DMS114 treated with DMSO at 0.1 percent for 48 hours (cell line): ENCODE results near the gene DDX54.
"Not testable (repeated sequence)": the region's sequence is repeated elsewhere in the genome, so short reads cannot be mapped to it uniquely, and the experiment has no call there.

Source experiments
- DNase-seq: peaks from one replicate; lab custom pipeline; 2025; ENCODE audit not compliant: unreplicated experiment; lab: John Stamatoyannopoulos, UW

Gene DDX54

GRCh38 chr12:113128802-113129663, 56.2 kb downstream of the DDX54 start:
- no peak for DNase-seq

GRCh38 chr12:113127791-113128199, 57.5 kb downstream of the DDX54 start:
- DNase-seq: no peak

GRCh38 chr12:113120670-113121370, 64.5 kb downstream of the DDX54 start:
- DNase-seq: no peak

- DNase-seq: no peak
Observed at GRCh38 chr12:113119980-113120669, 65.2 kb downstream of the DDX54 start.

GRCh38 chr12:113118142-113118541, 67.1 kb downstream of the DDX54 start:
- DNase-seq: no peak

GRCh38 chr12:113117684-113118083, 67.6 kb downstream of the DDX54 start:
- not testable (repeated sequence) for DNase-seq

- DNase-seq: no peak
Observed at GRCh38 chr12:113116875-113117274, 68.4 kb downstream of the DDX54 start.

- no peak for DNase-seq
Observed at GRCh38 chr12:113115455-113116126, 69.7 kb downstream of the DDX54 start.

GRCh38 chr12:113114447-113115178, 70.7 kb downstream of the DDX54 start:
- no peak for DNase-seq

GRCh38 chr12:113113397-113113796, 71.9 kb downstream of the DDX54 start:
- DNase-seq: no peak

GRCh38 chr12:113112043-113112899, 73.0 kb downstream of the DDX54 start:
- DNase-seq: no peak

- DNase-seq: no peak
Observed at GRCh38 chr12:113111247-113111646, 74.0 kb downstream of the DDX54 start.

GRCh38 chr12:113109872-113110599, 75.2 kb downstream of the DDX54 start:
- no peak for DNase-seq

GRCh38 chr12:113109360-113109759, 75.9 kb downstream of the DDX54 start:
- no peak for DNase-seq

GRCh38 chr12:113108308-113108707, 77.0 kb downstream of the DDX54 start:
- no peak for DNase-seq
